Hepatocyte (in vitro differentiated cells): ENCODE data around the gene C11orf98. TPM values are rescaled to one million over a fixed set of nuclear protein-coding genes. Genes with fewer than 3 reads are reported as not detected.

Experiments
- DNase-seq: peaks from one replicate; pipeline ENCODE4 v3.0.0-alpha.2; 2016; ENCODE audit warnings: low spot score
- H2AFZ ChIP-seq: fragments of 200-600 bp; sonication (generic); 2 replicates; pipeline ENCODE4 v1.6.0; 2016; ENCODE audit warnings: antibody characterized with exemption, mild to moderate bottlenecking
- H3K27ac ChIP-seq: fragments of 200-600 bp; sonication (generic); 2 replicates; pipeline ENCODE4 v1.5.1; 2016; ENCODE audit warnings: mild to moderate bottlenecking
- H3K27me3 ChIP-seq: fragments of 200-600 bp; sonication (generic); 2 replicates; pipeline ENCODE4 v1.6.1; 2016
- H3K36me3 ChIP-seq: fragments of 200-600 bp; sonication (generic); replicated peaks from 2 replicates; pipeline ENCODE4 v1.5.1; 2016; ENCODE audit warnings: low read depth; ENCODE audit not compliant: insufficient read depth
- H3K4me1 ChIP-seq: fragments of 200-600 bp; sonication (generic); 2 replicates; pipeline ENCODE4 v1.5.1; 2016; ENCODE audit warnings: mild to moderate bottlenecking, moderate library complexity; ENCODE audit not compliant: insufficient read depth
- H3K4me2 ChIP-seq: fragments of 200-600 bp; sonication (generic); 2 replicates; pipeline ENCODE4 v1.6.0; 2016
- H3K4me3 ChIP-seq: fragments of 200-600 bp; sonication (generic); 2 replicates; pipeline ENCODE4 v1.5.1; 2016; ENCODE audit warnings: mild to moderate bottlenecking
- H3K79me2 ChIP-seq: fragments of 200-600 bp; sonication (generic); 2 replicates; pipeline ENCODE4 v1.6.0; 2017; ENCODE audit warnings: mild to moderate bottlenecking
- H3K9me2 ChIP-seq: fragments of 200-600 bp; sonication (generic); replicated peaks from 2 replicates; pipeline ENCODE4 v1.6.0; 2017; ENCODE audit warnings: mild to moderate bottlenecking; ENCODE audit not compliant: insufficient read depth
- H3K9me3 ChIP-seq: fragments of 200-600 bp; sonication (generic); 2 replicates; pipeline ENCODE4 v1.5.1; 2016; ENCODE audit warnings: low read depth, mild to moderate bottlenecking
- H4K20me1 ChIP-seq: fragments of 200-600 bp; sonication (generic); 2 replicates; pipeline ENCODE4 v1.6.0; 2016; ENCODE audit warnings: mild to moderate bottlenecking; ENCODE audit not compliant: insufficient read depth, poor library complexity, severe bottlenecking
- EZH2 ChIP-seq: fragments of 200-600 bp; sonication (generic); IDR thresholded peaks from 2 replicates; pipeline ENCODE4 v1.6.1; 2016; ENCODE audit warnings: antibody characterized with exemption, mild to moderate bottlenecking, borderline replicate concordance
- EZH2phosphoT487 ChIP-seq: fragments of 200-600 bp; sonication (generic); IDR thresholded peaks from one replicate; pipeline ENCODE4 v1.6.1; 2018; ENCODE audit warnings: antibody characterized with exemption, mild to moderate bottlenecking, low read depth, moderate library complexity; ENCODE audit not compliant: unreplicated experiment, severe bottlenecking
- WGBS: methylation state at CpG from one replicate; pipeline ENCODE4 v1.1.6; 2016; ENCODE audit warnings: low lambda C conversion rate; ENCODE audit errors: missing lambda C conversion rate; 5-methylcytosine and 5-hydroxymethylcytosine counted together
- polyA plus RNA-seq: library from polyadenylated mRNA; unstranded; fragments of >200 nt; fragmentation: Nextera tagmentation; extraction: Ambion mirVana; gene quantifications from 2 replicates; pipeline ENCODE4 v1.2.1, GENCODE V29; 2016
- total RNA-seq: library from RNA; depleted of rRNA; stranded (reverse); fragments of >200 nt; gene quantifications from 2 replicates; pipeline ENCODE4 v1.2.3, GENCODE V29; 2014
- TF ChIP-seq, protein P1 (sequence below): fragments of 200-600 bp; sonication (generic); IDR thresholded peaks from 2 replicates; pipeline ENCODE4 v1.5.1; 2016; ENCODE audit warnings: antibody characterized with exemption, mild to moderate bottlenecking; ENCODE audit not compliant: poor library complexity

The C11orf98 gene
- total and polyA plus RNA-seq, 2 experiments from 2014 or later: 80.4 to 116 TPM

DNA sequence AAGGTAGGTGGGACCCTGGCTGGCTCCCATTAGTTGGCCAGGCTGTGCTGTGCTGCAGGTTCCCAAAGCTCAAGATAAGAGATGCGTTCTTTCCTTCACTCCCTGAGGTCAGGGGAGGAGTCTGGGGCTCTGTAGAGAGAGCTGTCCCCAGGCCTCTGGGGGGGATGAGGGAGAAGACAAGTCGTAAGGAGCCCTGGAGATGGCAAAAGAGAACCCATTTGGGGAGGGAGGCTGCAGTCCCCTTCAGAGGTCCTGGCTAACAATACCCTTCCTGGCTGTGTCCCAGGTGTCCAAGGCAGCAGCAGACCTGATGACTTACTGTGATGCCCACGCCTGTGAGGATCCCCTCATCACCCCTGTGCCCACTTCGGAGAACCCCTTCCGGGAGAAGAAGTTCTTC is 43.4 kb upstream of the C11orf98 start:
- Histone ChIP-seq H3K79me2 (peaks cover 25% of the 10 kb centered on the region), H3K9me2 (no peaks in the 10 kb centered on the region), H3K4me2 (peak overlapping the region; percentile 83), H3K27ac (peak overlapping the region; percentile 96), H3K27me3 (no peaks in the 10 kb centered on the region), H3K4me3 (peak overlapping the region; percentile 34), H2AFZ (peak overlapping the region; percentile 67), H3K36me3 (no peaks in the 10 kb centered on the region), H3K9me3 (no peaks in the 10 kb centered on the region), H4K20me1 (no peaks in the 10 kb centered on the region), H3K4me1 (peaks cover 50% of the 10 kb centered on the region)
- 68% methylated on average over 5 of the region's 5 CpGs for WGBS
- TF ChIP-seq, protein P1, sequence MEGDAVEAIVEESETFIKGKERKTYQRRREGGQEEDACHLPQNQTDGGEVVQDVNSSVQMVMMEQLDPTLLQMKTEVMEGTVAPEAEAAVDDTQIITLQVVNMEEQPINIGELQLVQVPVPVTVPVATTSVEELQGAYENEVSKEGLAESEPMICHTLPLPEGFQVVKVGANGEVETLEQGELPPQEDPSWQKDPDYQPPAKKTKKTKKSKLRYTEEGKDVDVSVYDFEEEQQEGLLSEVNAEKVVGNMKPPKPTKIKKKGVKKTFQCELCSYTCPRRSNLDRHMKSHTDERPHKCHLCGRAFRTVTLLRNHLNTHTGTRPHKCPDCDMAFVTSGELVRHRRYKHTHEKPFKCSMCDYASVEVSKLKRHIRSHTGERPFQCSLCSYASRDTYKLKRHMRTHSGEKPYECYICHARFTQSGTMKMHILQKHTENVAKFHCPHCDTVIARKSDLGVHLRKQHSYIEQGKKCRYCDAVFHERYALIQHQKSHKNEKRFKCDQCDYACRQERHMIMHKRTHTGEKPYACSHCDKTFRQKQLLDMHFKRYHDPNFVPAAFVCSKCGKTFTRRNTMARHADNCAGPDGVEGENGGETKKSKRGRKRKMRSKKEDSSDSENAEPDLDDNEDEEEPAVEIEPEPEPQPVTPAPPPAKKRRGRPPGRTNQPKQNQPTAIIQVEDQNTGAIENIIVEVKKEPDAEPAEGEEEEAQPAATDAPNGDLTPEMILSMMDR: no peak
- DNase-seq: no peak

DNA sequence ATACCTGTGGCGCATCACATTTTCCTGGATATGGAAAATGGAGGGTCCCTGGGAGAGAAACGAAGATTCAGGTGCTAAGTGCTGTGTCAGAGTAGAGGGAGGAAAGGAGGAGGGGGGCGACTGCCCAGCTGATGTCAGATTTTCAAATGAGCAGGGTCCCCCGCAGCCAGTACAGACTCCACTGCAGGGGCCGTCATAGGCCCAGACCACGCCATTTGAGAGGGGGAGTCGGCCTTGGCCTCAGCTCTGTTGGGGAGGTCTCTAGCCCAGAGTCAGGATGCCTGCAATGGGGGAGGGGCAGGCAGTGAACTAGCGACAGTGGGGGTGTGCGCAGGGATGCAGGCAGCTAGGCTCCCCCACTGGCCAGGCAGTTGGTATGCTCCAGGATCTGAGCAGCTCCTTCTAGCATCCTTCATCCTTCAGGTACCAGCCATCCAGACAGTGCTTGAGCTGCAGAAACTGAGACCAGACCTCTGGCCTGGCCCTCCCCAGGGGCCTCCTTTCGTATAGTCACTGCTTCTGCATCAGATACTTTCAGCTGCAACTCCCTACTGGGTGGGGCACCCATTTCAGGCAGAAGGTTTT is 42.4 kb upstream of the C11orf98 start, which contains the start of the genes BSCL2 and GNG3:
Gene BSCL2, minus strand, starts transcription at position 148 of the 585 bp plus-strand sequence. CDS start 229 bp downstream, outside the sequence.
Gene GNG3, plus strand, starts transcription at position 400 of the 585 bp plus-strand sequence. CDS start 620 bp downstream, outside the sequence.
- Histone ChIP-seq H3K79me2 (peaks cover 25% of the 10 kb centered on the region), H3K9me2 (no peaks in the 10 kb centered on the region), H4K20me1 (no peaks in the 10 kb centered on the region), H3K36me3 (no peaks in the 10 kb centered on the region), H3K9me3 (no peaks in the 10 kb centered on the region), H3K4me2 (peak within 1 kb of the TSS; percentile 85), H3K4me3 (peak within 1 kb of the TSS; percentile 12), H2AFZ (peak within 1 kb of the TSS; percentile 19), H3K4me1 (peaks cover 42% of the 10 kb centered on the region), H3K27ac (peak within 1 kb of the TSS; percentile 96), H3K27me3 (no peaks in the 10 kb centered on the region)
- DNase-seq: peak; percentile 31
- 60% methylated on average over 10 of the region's 10 CpGs for WGBS
- TF ChIP-seq EZH2 (no peak), EZH2phosphoT487 (no peak)
- TF ChIP-seq, protein P1: no peak

DNA sequence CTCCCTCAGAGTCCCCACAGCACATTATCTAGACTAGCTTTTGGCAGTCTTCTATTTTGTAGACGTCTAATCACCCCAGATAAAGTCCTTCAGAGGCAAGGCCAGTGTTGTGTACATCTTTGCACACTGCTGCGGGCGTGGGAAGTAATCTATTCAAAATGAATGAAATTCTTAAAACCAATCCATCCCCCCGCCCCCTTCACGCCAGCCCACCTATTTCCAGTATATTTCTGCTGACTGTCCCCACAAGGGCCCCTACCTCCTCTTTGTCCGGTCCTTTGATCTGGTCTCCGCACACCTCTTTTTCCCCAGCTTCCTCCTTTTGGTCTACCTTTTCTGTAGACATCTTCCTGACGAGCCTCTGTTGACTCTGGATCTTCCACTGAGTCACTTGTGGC is 41.8 kb upstream of the C11orf98 start:
- Histone ChIP-seq H4K20me1 (no peaks in the 10 kb centered on the region), H3K9me2 (no peaks in the 10 kb centered on the region), H3K79me2 (peaks cover 25% of the 10 kb centered on the region), H3K9me3 (no peaks in the 10 kb centered on the region), H3K4me2 (peak overlapping the region; percentile 85), H2AFZ (no peak overlapping the region), H3K27me3 (no peaks in the 10 kb centered on the region), H3K36me3 (no peaks in the 10 kb centered on the region), H3K27ac (peak overlapping the region; percentile 65), H3K4me1 (peaks cover 37% of the 10 kb centered on the region), H3K4me3 (peak overlapping the region; percentile 12)
- 55% methylated on average over 8 of the region's 8 CpGs for WGBS
- DNase-seq: no peak
- TF ChIP-seq EZH2 (no peak), EZH2phosphoT487 (no peak)
- TF ChIP-seq, protein P1: no peak
